OCI-LY1 (cell line): Measurements from ENCODE around the gene TEX26.

Experiments
- CTCF ChIP-seq: fragments of 200-600 bp; sonication (generic), shearing (Covaris generic); IDR thresholded peaks from 2 replicates; pipeline ENCODE4 v1.5.1; 2017; ENCODE audit warnings: mild to moderate bottlenecking, antibody characterized with exemption, low read length, moderate library complexity, mixed read lengths
- EZH2 ChIP-seq: fragments of 200-600 bp; sonication (generic), shearing (Covaris generic); IDR thresholded peaks from 2 replicates; pipeline ENCODE4 v1.8.0; 2017; ENCODE audit warnings: borderline replicate concordance, mixed run types, mild to moderate bottlenecking, antibody characterized with exemption, low read length, moderate library complexity, mixed read lengths

- no peak for TF ChIP-seq CTCF
- TF ChIP-seq EZH2 = no peak
Measured at GRCh38 chr13:30916991-30917390, 15.5 kb upstream of the TEX26 start.
